ENCODE measurements around the gene CCDC159. TPM values are rescaled to one million over a fixed set of nuclear protein-coding genes. Genes with fewer than 3 reads are reported as not detected.
"Not testable (repeated sequence)": the region's sequence is repeated elsewhere in the genome, so short reads cannot be mapped to it uniquely, and the experiment has no call there.

Gene CCDC159
- total and polyA plus RNA-seq, 2 experiments from 2014 or later: 3.4 to 6.2 TPM

DNA sequence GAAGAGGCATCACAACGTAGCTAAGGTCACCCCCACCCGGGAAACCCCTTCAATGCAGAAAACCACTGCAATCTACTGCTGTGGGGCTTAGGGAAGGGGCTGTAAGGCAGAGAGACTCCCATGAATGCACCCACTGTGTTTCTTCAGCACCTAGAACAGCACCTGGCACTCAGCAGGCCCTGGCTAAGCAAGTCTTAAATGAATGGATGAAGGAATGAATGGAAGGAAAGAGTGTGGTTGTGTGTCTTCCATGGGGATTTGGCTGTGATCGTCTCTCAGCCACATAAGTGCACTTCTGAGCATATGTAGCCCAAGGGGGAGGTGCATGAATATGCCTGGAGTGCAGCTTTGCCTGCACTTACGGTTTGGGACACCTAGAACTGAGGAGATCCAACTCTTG is 2.9 kb downstream of the CCDC159 start:
- Histone ChIP-seq H3K79me2 (replicated peaks; ENCODE audit: insufficient read depth) (no peaks in the 10 kb centered on the region), H3K27me3 (ENCODE audit: insufficient read depth) (no peaks in the 10 kb centered on the region), H4K20me1 (replicated peaks; ENCODE audit: insufficient read depth) (no peaks in the 10 kb centered on the region), H3F3A (replicated peaks; ENCODE audit: low read depth) (no peaks in the 10 kb centered on the region), H3K36me3 (ENCODE audit: insufficient read depth) (no peaks in the 10 kb centered on the region), H3K4me1 (ENCODE audit: insufficient read depth) (peaks cover 5% of the 10 kb centered on the region; the same call in 1 of the 2 replicates), H2AFZ (no peak overlapping the region), H3K4me3 (no peak overlapping the region), H3K9me2 (ENCODE audit: insufficient read depth) (no peaks in the 10 kb centered on the region), H3K4me2 (no peak overlapping the region), H3K27ac (ENCODE audit: low read depth) (no peak overlapping the region)
- no peak overlapping the region for H3K4me3 Mint-ChIP-seq
- DNase-seq (ENCODE audit: low spot score) (no peak), ATAC-seq (no peak)
- no peaks in the 10 kb centered on the region; the same call in 1 of the 3 replicates for H3K36me3 Mint-ChIP-seq (ENCODE audit: low read depth)
- peaks cover 34% of the 10 kb centered on the region for H3K27me3 Mint-ChIP-seq (ENCODE audit: insufficient read depth, low read depth, poor library complexity)
- no peak overlapping the region for H3K27ac Mint-ChIP-seq
- no peak for TF ChIP-seq JUNB (IDR thresholded peaks at IDR 0.05; ENCODE audit: unreplicated experiment)
- TF ChIP-seq, protein P1, sequence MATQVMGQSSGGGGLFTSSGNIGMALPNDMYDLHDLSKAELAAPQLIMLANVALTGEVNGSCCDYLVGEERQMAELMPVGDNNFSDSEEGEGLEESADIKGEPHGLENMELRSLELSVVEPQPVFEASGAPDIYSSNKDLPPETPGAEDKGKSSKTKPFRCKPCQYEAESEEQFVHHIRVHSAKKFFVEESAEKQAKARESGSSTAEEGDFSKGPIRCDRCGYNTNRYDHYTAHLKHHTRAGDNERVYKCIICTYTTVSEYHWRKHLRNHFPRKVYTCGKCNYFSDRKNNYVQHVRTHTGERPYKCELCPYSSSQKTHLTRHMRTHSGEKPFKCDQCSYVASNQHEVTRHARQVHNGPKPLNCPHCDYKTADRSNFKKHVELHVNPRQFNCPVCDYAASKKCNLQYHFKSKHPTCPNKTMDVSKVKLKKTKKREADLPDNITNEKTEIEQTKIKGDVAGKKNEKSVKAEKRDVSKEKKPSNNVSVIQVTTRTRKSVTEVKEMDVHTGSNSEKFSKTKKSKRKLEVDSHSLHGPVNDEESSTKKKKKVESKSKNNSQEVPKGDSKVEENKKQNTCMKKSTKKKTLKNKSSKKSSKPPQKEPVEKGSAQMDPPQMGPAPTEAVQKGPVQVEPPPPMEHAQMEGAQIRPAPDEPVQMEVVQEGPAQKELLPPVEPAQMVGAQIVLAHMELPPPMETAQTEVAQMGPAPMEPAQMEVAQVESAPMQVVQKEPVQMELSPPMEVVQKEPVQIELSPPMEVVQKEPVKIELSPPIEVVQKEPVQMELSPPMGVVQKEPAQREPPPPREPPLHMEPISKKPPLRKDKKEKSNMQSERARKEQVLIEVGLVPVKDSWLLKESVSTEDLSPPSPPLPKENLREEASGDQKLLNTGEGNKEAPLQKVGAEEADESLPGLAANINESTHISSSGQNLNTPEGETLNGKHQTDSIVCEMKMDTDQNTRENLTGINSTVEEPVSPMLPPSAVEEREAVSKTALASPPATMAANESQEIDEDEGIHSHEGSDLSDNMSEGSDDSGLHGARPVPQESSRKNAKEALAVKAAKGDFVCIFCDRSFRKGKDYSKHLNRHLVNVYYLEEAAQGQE (IDR thresholded peaks at IDR 0.05; ENCODE audit: unreplicated experiment): peak; percentile 53
- H3K9me3 Mint-ChIP-seq: peaks cover 8% of the 10 kb centered on the region; the same call in 1 of the 3 replicates
- H3K4me1 Mint-ChIP-seq: peaks cover 21% of the 10 kb centered on the region

DNA sequence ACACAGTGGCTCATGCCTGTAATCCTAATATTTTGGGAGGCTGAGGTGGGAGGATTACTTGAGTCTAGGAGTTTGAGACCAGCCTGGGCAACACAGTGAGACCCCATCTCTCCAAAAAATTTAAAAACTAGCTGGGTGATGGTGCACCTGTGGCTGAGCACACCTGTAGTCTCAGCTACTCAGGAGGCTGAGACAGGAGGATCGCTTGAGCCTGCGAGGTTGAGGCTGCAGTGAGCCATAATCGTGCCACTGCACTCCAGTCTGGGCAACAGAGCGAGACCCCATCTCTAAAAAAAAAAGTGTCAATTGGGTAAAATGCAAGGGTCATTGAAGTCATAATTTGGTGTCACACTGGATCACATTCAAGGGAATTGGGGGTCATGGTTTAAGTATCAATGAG is 7.8 kb downstream of the CCDC159 start:
- H3K9me2 ChIP-seq (ENCODE audit: insufficient read depth); H3K9me3 Mint-ChIP-seq; H3K4me1 ChIP-seq (ENCODE audit: insufficient read depth); ATAC-seq; H4K20me1 ChIP-seq (replicated peaks; ENCODE audit: insufficient read depth); H2AFZ ChIP-seq; H3K27ac Mint-ChIP-seq; H3K36me3 Mint-ChIP-seq (ENCODE audit: low read depth); DNase-seq (ENCODE audit: low spot score); H3K36me3 ChIP-seq (ENCODE audit: insufficient read depth); H3K4me3 ChIP-seq; H3K79me2 ChIP-seq (replicated peaks; ENCODE audit: insufficient read depth); H3K27me3 ChIP-seq (ENCODE audit: insufficient read depth); H3K4me2 ChIP-seq; H3K27ac ChIP-seq (ENCODE audit: low read depth); H3F3A ChIP-seq (replicated peaks; ENCODE audit: low read depth): not testable (repeated sequence)
- peak overlapping the region; percentile 16; the same call in 1 of the 3 replicates for H3K4me3 Mint-ChIP-seq
- H3K27me3 Mint-ChIP-seq (ENCODE audit: insufficient read depth, low read depth, poor library complexity): peaks cover 31% of the 10 kb centered on the region
- peaks cover 14% of the 10 kb centered on the region for H3K4me1 Mint-ChIP-seq

- Histone ChIP-seq H3K79me2 (replicated peaks; ENCODE audit: insufficient read depth) (no peaks in the 10 kb centered on the region), H4K20me1 (replicated peaks; ENCODE audit: insufficient read depth) (no peaks in the 10 kb centered on the region), H2AFZ (peak within 1 kb of the TSS; percentile 80), H3K4me2 (peak within 1 kb of the TSS; percentile 81), H3K27ac (ENCODE audit: low read depth) (no peak within 1 kb of the TSS), H3K4me3 (peak within 1 kb of the TSS; percentile 62), H3K4me1 (ENCODE audit: insufficient read depth) (peaks cover 10% of the 10 kb centered on the region), H3K27me3 (ENCODE audit: insufficient read depth) (peaks cover 5% of the 10 kb centered on the region; the same call in 1 of the 2 replicates), H3K9me2 (ENCODE audit: insufficient read depth) (no peaks in the 10 kb centered on the region), H3K36me3 (ENCODE audit: insufficient read depth) (no peaks in the 10 kb centered on the region), H3F3A (replicated peaks; ENCODE audit: low read depth) (no peaks in the 10 kb centered on the region)
- TF ChIP-seq POLR2AphosphoS5 (IDR thresholded peaks at IDR 0.05; ENCODE audit: low read depth): peak; percentile 74
- no peak for TF ChIP-seq STAT1 (IDR thresholded peaks at IDR 0.05; ENCODE audit: unreplicated experiment)
- H3K4me3 Mint-ChIP-seq: peak within 1 kb of the TSS; percentile 77
- no peaks in the 10 kb centered on the region; the same call in 2 of the 3 replicates for H3K9me3 Mint-ChIP-seq
- no peak within 1 kb of the TSS for H3K27ac Mint-ChIP-seq
- peaks cover 37% of the 10 kb centered on the region for H3K27me3 Mint-ChIP-seq (ENCODE audit: insufficient read depth, low read depth, poor library complexity)
- no peaks in the 10 kb centered on the region; the same call in 2 of the 3 replicates for H3K36me3 Mint-ChIP-seq (ENCODE audit: low read depth)
- peak; percentile 99 for DNase-seq (ENCODE audit: low spot score)
- H3K4me1 Mint-ChIP-seq: peaks cover 15% of the 10 kb centered on the region
- peak; percentile 89 for ATAC-seq
These were observed 9.1 kb downstream of the CCDC159 start, which contains the start of gene PLPPR2 for GRCh38 chr19:11355160-11356073. Gene PLPPR2 (plus strand): TSS chr19:11355432. CDS start chr19:11357674, 2,242 bp downstream.
